K562 (cell line): Measurements from ENCODE around the gene AK4. TPM values are rescaled to one million over a fixed set of nuclear protein-coding genes. Genes with fewer than 3 reads are reported as not detected.
A peak's percentile ranks its signal among the peaks of the same experiment; 100 is the strongest.

ENCODE experiments used
- ATAC-seq: fragments of 200-7000 bp; cut with Tn5 transposase; 3 replicates; pipeline ENCODE4 v1.9.1; 2020; ENCODE audit warnings: moderate library complexity
- BruUV-seq: library from RNA; stranded (reverse); fragments of 400-500 nt; replicated peaks from 2 replicates; lab custom pipeline; 2021; lab: Mats Ljungman, UMichigan
- CTCF ChIA-PET: fragments of 300-600 bp; formaldehyde crosslinking; extraction: SDS; loops from one replicate; lab custom pipeline; 2021; ENCODE audit warnings: low intra/inter-chr PET ratio; lab: Yijun Ruan, JAX
- POLR2A ChIA-PET: fragments of 300-600, 350-650 bp; sonication (Branson Sonifier 250); formaldehyde crosslinking; extraction: SDS; loops from one replicate; lab custom pipeline; 2021; ENCODE audit warnings: antibody characterized with exemption, inconsistent platforms; lab: Yijun Ruan, JAX
- DNase-seq, 4 experiments: peaks; one replicate each; pipeline versions ENCODE4 v3.0.0 to v3.0.0-alpha.2; 2011 to 2018; ENCODE audit warnings: low spot score in 3 of 4, mixed read lengths in 3 of 4; ENCODE audit errors: extremely low read depth in 1 of 4
- FAIRE-seq: peaks from 2 replicates; lab custom pipeline; 2011; peaks lifted over from hg19 to GRCh38; lab: Jason Lieb, UNC
- H2AFZ ChIP-seq: 2 replicates; pipeline ENCODE4 v1.6.0; 2011; ENCODE audit warnings: low read depth, low read length, control low read depth, inconsistent platforms
- H3K27ac ChIP-seq: fragments of 200-600 bp; 3 replicates; pipeline ENCODE4 v1.8.0; 2011; ENCODE audit warnings: low read depth, mild to moderate bottlenecking, control low read depth, inconsistent platforms, low read length, moderate library complexity, mixed read lengths; ENCODE audit errors: extremely low read depth
- H3K27me3 ChIP-seq, 2 experiments: fragments of 300-600 bp in 1 of 2; 2 replicates in 1 of 2; 3 replicates in 1 of 2; pipeline versions ENCODE4 v1.6.0 to v1.8.0; 2011; ENCODE audit warnings: inconsistent platforms in 2 of 2, low read length in 2 of 2, mild to moderate bottlenecking in 1 of 2, mixed read lengths in 1 of 2, moderate library complexity in 1 of 2; ENCODE audit not compliant: control insufficient read depth in 2 of 2, insufficient read depth in 2 of 2
- H3K36me3 ChIP-seq: fragments of 300-600 bp; 3 replicates; pipeline ENCODE4 v1.8.0; 2011; ENCODE audit warnings: mild to moderate bottlenecking, low read length, inconsistent platforms; ENCODE audit not compliant: control insufficient read depth, insufficient read depth
- H3K4me1 ChIP-seq, 2 experiments: fragments of 200-600 bp in 1 of 2; replicated peaks in 1 of 2; 2 replicates in 1 of 2; 3 replicates in 1 of 2; pipeline versions ENCODE4 v1.5.1 to v1.8.0; 2011; ENCODE audit warnings: inconsistent platforms in 2 of 2, low read length in 2 of 2, mild to moderate bottlenecking in 1 of 2, mixed read lengths in 1 of 2, moderate library complexity in 1 of 2; ENCODE audit not compliant: control insufficient read depth in 2 of 2, insufficient read depth in 2 of 2
- H3K4me2 ChIP-seq: 2 replicates; pipeline ENCODE4 v1.6.1; 2011; ENCODE audit warnings: low read length, control low read depth, inconsistent platforms, mixed read lengths; ENCODE audit not compliant: insufficient read depth
- H3K4me3 ChIP-seq: fragments of 200-600 bp; sonication (generic), shearing (Covaris generic); 2 replicates; pipeline ENCODE4 v1.5.1; 2016; ENCODE audit warnings: control low read depth, inconsistent platforms
- H3K79me2 ChIP-seq: fragments of 200-600 bp; 3 replicates; pipeline ENCODE4 v1.8.0; 2011; ENCODE audit warnings: low read length, inconsistent platforms; ENCODE audit not compliant: control insufficient read depth, insufficient read depth
- H3K9ac ChIP-seq, 2 experiments: 2 replicates each; pipeline versions ENCODE4 v1.6.0 to v1.6.1; 2011; ENCODE audit warnings: low read depth in 2 of 2, low read length in 2 of 2, control low read depth in 1 of 2, inconsistent platforms in 1 of 2, mild to moderate bottlenecking in 1 of 2, mixed read lengths in 1 of 2; ENCODE audit not compliant: insufficient read depth in 1 of 2
- H3K9me1 ChIP-seq: one replicate; pipeline ENCODE4 v1.6.0; 2011; ENCODE audit warnings: inconsistent platforms, mild to moderate bottlenecking, low read length, moderate library complexity; ENCODE audit not compliant: control insufficient read depth, insufficient read depth
- H3K9me3 ChIP-seq: replicated peaks from 2 replicates; pipeline ENCODE4 v1.5.1; 2011; ENCODE audit warnings: low read depth, low read length, inconsistent platforms; ENCODE audit not compliant: control insufficient read depth, insufficient read depth
- H4K20me1 ChIP-seq: replicated peaks from 2 replicates; pipeline ENCODE4 v1.6.1; 2011; ENCODE audit warnings: low read length, inconsistent platforms, mixed read lengths; ENCODE audit not compliant: control insufficient read depth, insufficient read depth
- GABPB2 ChIP-seq: fragments of 250-450 bp; sonication (Bioruptor Pico); conservative IDR thresholded peaks from 2 replicates; pipeline ENCODE4 v1.5.1; 2021; ENCODE audit warnings: mild to moderate bottlenecking
- HNRNPK ChIP-seq: fragments of 200-400 bp; formaldehyde crosslinking; IDR thresholded peaks from one replicate; pipeline ENCODE4 v1.6.1; 2018; ENCODE audit warnings: mild to moderate bottlenecking, low read depth, low read length; ENCODE audit not compliant: poor library complexity, severe bottlenecking
- ZNF592 ChIP-seq: fragments of 450-650 bp; IDR thresholded peaks from 2 replicates; pipeline ENCODE4 v1.6.1; 2017; ENCODE audit warnings: antibody characterized with exemption, mild to moderate bottlenecking
- WGBS: fragments of 100-300 bp; shearing (Covaris generic); methylation state at CpG from one replicate; pipeline ENCODE4 v1.1.6; 2016; ENCODE audit warnings: low coverage, mixed read lengths; ENCODE audit not compliant: insufficient coverage; ENCODE audit errors: missing lambda C conversion rate; 5-methylcytosine and 5-hydroxymethylcytosine counted together
- in situ Hi-C: fragments of 300-500 bp; cut with MboI; formaldehyde crosslinking; loops from 4 replicates; pipeline ENCODE4 v1.15.0; 2018; ENCODE audit warnings: inconsistent platforms, mixed read lengths
- intact Hi-C: fragments of 100-400 bp; cut with micrococcal nuclease; formaldehyde crosslinking; loops from 2 replicates; pipeline ENCODE4 v1.14.2; 2022
- polyA plus RNA-seq, 8 experiments: library from polyadenylated mRNA; depleted of rRNA in 4 of 8; stranded (reverse) in 5 of 8; unstranded in 3 of 8; fragments of >200 nt; fragmentation: Nextera tagmentation in 2 of 8; fragmentation: Illumina TruSeq in 1 of 8; extraction: Ambion mirVana in 2 of 8; extraction: Trizol in 1 of 8; gene quantifications; 2 replicates each; pipeline versions ENCODE4 v1.2.1 to v1.2.3, GENCODE V29; 2011 to 2014; ENCODE audit warnings: inconsistent platforms in 1 of 8, missing spikeins in 1 of 8
- total RNA-seq, 7 experiments: library from RNA; depleted of rRNA in 6 of 7; stranded (reverse); fragments of >200 nt in 6 of 7; fragmentation: Illumina TruSeq in 2 of 7; extraction: Trizol in 2 of 7; gene quantifications; 2 replicates each; pipeline versions ENCODE4 v1.2.1 to v1.2.3, GENCODE V29; 2011 to 2021; ENCODE audit warnings: low replicate concordance in 1 of 7

AK4 gene
- total and polyA plus RNA-seq, 9 of the 15 experiments (the other 6 are each of a cell fraction or from before 2014, with no cell fraction given): 10.4 to 96.6 (median 21.5) TPM

- 0 out of 2 replicates have a peak, but pooled peaks have one; percentile 26 for TF ChIP-seq ZNF592
Measured at GRCh38 chr1:65238010-65238409, 90.0 kb downstream of the AK4 start (continued).

GRCh38 chr1:65243491-65243890 lies 95.5 kb downstream of the AK4 start:
- DNase-seq (no peak), FAIRE-seq (no peak), ATAC-seq (no peak)
- in situ Hi-C loops: no loop called here
- WGBS: 48% methylated on average over 3 of the region's 3 CpGs
- intact Hi-C loops: no loop called here
- BruUV-seq: no TSS peak
- H3K9me1 ChIP-seq: no peaks in the 10 kb centered on the region
- ChIA-PET CTCF (no interaction called here), POLR2A (interaction anchor here (1.8 kb wide), 1 partner anchor 11 kb away, joined by 5 read pairs; no protein-coding TSS in a partner anchor)
- H3K9me3 ChIP-seq: no peaks in the 10 kb centered on the region
- no peak overlapping the region for H3K9ac ChIP-seq
- H3K4me3 ChIP-seq: no peak overlapping the region
- peak overlapping the region; percentile 79 for H2AFZ ChIP-seq
- no peaks in the 10 kb centered on the region for H3K27me3 ChIP-seq
- peaks cover 3 to 9% of the 10 kb centered on the region in 2 experiments for H3K4me1 ChIP-seq
- H3K36me3 ChIP-seq: no peaks in the 10 kb centered on the region
- H4K20me1 ChIP-seq: no peaks in the 10 kb centered on the region
- TF ChIP-seq HNRNPK (no peak), GABPB2 (CRISPR knock-in tag) (no peak)
- no peaks in the 10 kb centered on the region for H3K79me2 ChIP-seq
- H3K4me2 ChIP-seq: no peak overlapping the region; the same call in 1 of the 2 replicates
- H3K27ac ChIP-seq: no peak overlapping the region
